ENCODE data around the gene AQP12B.

AQP12B gene

DNA sequence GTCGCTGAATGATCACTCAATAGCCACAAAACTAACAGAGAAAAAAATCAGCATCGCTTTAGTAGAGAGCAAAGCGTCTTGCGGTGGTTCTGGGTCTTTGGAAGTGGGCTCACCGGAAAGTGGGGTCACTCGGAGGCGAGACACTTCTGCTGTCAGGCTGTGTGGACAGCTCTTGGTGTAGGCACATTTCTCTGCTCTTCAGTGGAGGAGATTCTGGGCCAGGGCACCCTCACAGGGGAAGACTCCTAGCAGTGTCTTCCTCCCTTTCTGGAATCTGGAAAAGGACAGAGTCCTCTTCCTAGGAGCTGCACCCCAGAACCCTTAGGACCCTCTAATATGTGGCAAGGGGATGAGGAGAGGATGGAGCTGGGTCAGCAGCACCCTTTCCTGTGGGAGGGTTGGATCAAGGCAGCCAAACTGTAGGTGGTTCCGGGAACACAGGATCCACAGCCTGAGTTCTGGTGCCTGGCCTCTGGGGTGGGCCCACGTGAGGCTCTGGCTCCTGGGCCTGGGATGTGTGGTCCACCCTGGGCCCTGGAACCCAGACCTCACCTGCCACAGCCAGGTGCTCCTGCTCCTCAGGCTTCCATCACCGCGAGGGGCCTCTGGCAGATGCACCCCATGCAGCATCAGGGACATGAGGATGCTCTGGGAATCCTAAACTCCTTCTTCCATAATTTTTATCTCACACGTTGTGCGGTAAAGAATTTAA, 32.3 kb downstream of the AQP12B start:
- TF ChIP-seq, protein P1, sequence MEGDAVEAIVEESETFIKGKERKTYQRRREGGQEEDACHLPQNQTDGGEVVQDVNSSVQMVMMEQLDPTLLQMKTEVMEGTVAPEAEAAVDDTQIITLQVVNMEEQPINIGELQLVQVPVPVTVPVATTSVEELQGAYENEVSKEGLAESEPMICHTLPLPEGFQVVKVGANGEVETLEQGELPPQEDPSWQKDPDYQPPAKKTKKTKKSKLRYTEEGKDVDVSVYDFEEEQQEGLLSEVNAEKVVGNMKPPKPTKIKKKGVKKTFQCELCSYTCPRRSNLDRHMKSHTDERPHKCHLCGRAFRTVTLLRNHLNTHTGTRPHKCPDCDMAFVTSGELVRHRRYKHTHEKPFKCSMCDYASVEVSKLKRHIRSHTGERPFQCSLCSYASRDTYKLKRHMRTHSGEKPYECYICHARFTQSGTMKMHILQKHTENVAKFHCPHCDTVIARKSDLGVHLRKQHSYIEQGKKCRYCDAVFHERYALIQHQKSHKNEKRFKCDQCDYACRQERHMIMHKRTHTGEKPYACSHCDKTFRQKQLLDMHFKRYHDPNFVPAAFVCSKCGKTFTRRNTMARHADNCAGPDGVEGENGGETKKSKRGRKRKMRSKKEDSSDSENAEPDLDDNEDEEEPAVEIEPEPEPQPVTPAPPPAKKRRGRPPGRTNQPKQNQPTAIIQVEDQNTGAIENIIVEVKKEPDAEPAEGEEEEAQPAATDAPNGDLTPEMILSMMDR (IDR thresholded peaks at IDR 0.05), result no peak

DNA sequence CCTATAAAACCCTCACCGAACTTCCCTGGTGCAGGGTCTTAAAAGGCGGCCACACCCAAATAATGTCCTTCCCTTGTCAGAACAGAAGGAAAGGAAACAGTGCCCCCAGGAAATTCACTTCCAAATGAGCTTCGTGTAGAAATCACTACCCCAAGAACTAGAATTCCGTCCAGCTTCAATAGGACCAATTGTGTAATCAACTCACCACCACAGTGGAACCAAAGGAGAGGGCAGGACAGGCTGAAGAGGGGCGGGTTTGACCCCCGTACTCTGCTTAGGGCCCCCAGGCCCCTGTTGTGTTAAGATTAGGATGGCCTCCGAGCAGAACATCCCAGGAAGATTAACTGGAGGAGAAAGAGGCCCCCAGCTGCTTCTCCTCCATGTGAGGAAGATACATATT, 33.4 kb downstream of the AQP12B start:
- TF ChIP-seq, protein P1 (IDR thresholded peaks at IDR 0.05), result no peak

DNA sequence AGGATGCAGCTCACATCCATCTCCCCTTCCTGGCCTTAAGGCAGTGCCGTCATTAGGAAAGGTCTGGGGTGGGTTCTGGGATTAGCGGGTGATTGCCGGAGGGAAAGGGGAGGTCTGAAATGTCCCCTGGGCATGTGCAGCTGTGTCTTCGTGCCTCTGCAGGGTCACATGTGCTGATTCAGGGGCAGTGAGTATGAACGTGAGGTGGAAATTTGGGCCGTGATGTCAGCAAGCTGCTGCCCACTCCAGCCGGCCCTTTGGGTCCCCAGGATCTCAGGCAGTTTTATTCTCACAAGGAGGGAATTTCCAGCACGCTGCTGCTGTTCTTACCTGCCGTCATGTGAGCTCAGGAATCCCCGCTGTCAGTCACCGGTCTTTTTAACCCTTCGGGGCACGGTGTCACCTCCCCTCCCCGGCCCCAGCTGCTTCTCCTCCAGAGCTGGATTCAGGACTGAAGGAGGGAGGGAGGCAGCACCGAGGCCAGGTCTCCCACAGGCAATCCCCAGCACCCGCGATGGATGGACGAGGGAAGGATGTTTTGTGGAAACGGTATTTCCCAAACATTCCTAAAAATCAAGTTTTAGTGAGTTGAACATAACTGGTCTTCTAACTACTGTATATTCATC, 33.9 kb downstream of the AQP12B start:
- TF ChIP-seq, protein P1 (IDR thresholded peaks at IDR 0.05), result no peak

DNA sequence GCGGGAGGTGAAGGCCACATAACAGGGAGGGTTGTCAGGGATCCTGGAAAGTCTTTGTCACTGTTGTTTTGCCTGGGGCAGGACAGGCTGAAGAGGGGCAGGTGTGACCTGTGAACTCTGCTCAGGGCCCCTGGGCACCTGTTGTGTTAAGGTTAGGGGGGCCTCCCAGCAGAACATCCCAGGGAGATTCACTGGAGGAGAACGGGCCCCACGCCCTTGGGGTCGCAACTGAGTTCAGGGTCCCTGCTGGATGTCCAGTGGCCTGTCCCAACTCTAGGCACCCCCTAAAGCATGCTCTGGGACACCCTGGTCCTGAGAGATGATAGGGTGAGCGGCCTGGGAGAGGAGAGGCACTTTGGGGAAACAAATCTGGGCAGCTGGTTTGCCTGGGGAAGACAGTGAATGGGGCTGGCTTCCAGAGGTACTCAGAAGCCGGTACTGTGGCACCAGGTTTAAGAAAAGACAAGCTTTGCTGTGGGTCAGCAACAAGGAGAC, 34.5 kb downstream of the AQP12B start:
- TF ChIP-seq, protein P1 (IDR thresholded peaks at IDR 0.05), result no peak

DNA sequence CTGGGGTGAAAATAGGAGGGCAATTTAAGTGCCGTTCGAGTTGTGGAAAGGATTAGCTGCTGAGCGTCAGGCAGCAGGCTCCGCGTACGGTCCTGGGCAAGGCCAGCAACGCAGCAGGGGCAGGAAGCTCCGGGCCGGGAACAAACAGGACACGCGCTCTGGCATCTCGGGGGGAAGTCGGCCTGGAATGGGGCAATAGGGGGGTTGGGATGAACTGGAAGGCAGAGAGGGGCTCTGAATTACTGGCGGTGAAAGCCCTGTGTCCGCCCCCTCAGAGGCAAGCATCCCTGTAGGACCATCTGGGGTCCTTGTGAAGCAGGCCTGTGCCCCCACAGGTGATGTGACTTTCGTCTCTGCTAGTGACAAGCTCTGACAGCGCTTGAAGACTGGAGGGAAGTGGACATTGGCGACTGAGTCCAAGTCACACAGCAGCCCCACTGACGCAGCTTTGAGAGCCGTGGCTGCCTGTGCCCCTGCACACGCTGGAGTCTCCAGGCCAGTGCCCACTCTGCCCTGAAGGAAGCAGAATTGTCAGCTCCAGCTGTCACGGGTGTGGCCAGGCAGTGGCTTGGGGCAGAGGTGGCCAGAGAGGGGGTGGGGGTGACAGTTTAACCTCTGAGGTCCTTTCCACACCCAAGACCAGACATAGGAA, 35.1 kb downstream of the AQP12B start:
- TF ChIP-seq, protein P1 (IDR thresholded peaks at IDR 0.05), result no peak

DNA sequence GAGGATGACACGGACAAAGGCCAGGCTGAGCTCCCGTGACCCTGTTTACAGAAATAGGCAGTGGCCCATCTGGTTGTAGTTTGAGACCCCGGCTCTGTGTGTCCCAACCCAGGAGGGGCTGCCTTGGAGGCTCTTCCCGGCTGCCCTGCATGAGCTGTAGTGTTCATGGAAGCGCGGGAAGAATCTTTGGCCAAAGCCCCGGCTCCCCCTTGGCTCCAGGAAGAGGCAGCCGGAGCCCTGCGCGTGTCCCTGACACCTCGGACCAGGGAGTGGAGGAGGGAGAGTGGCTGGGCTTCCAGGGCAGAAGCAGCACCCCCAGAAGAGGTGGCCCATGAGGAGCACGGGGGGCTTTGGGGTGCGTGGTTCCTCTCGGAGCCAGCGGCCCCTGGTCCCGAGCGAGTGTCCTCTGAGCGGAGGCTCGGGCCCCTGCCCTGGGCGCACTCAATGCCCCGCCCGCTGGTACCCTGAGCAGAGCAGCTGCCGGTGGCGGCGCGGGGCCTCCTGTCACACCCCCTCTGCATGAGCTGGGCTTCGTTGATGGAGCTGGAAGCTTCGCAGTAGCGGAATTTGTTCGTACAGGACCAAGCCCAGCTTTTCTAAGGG, 35.7 kb downstream of the AQP12B start:
- TF ChIP-seq, protein P1 (IDR thresholded peaks at IDR 0.05), result no peak

DNA sequence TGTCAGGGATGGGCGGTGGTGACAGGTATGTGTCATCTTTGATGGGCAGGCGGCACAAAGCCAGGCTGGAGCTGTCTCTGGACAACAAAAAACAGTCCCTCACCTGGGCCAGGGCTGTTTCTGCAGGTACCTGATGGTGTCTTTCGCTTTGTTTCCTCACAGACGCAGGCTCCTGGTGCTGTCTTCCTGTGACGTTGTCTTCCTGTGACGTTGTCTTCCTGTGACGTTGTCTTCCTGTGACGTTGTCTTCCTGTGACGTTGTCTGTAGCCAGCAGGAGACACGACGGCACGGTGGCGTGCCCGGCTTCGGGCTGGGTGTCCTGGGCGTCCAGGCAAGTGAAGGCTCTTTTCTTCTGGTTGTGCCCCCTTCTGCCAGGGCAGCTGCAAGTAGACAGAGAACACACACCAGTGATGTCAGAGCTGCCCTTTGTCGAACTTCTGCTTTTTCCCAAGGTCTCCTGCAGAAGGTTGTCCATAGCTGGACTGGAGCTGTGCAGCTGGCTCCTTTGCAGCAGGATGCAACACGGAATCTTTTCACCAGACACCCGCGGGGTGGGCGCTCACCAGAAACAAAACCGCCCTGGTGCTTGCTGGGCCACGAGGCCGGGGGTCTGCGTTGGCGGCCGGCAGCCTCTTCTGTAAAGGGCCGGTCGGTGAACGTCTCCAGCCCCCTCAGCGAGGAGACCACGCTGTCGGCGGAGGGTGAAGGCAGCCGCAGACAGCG, 36.3 kb downstream of the AQP12B start:
- TF ChIP-seq, protein P1 (IDR thresholded peaks at IDR 0.05), result no peak

All from LNCAP (cell line).